NCI-H69 (cell line): ENCODE results near the gene COPZ2.
"Not testable (repeated sequence)": the region's sequence is repeated elsewhere in the genome, so short reads cannot be mapped to it uniquely, and the experiment has no call there.

Experiments
- DNase-seq: peaks from one replicate; lab custom pipeline; 2025; lab: John Stamatoyannopoulos, UW

Gene COPZ2

GRCh38 chr17:48028736-48029135, 8.9 kb downstream of the COPZ2 start:
- no peak for DNase-seq

GRCh38 chr17:48027322-48027981, 10.1 kb downstream of the COPZ2 start:
- no peak for DNase-seq

GRCh38 chr17:48026502-48027321, 10.9 kb downstream of the COPZ2 start:
- DNase-seq = peak; percentile 97

GRCh38 chr17:48025904-48026501, 11.6 kb downstream of the COPZ2 start:
- peak; percentile 54 for DNase-seq

GRCh38 chr17:48025040-48025903, 12.3 kb downstream of the COPZ2 start:
- DNase-seq = peak; percentile 99

GRCh38 chr17:48024149-48025039, 13.2 kb downstream of the COPZ2 start:
- peak; percentile 89 for DNase-seq

- DNase-seq = peak; percentile 97
Measured at GRCh38 chr17:48023400-48024148, 14.0 kb downstream of the COPZ2 start.

- DNase-seq = no peak
Measured at GRCh38 chr17:48022901-48023300, 14.7 kb downstream of the COPZ2 start.

GRCh38 chr17:48021934-48022333, 15.7 kb downstream of the COPZ2 start:
- DNase-seq = no peak

GRCh38 chr17:48017817-48018158, 19.8 kb downstream of the COPZ2 start:
- not testable (repeated sequence) for DNase-seq

- DNase-seq = peak; percentile 53
Measured at GRCh38 chr17:48016112-48016511, 21.5 kb downstream of the COPZ2 start.

- peak; percentile 98 for DNase-seq
Measured at GRCh38 chr17:48014595-48015111, 22.9 kb downstream of the COPZ2 start.

GRCh38 chr17:48013876-48014594, 23.6 kb downstream of the COPZ2 start:
- peak; percentile 67 for DNase-seq

GRCh38 chr17:48012654-48013053, 24.9 kb downstream of the COPZ2 start:
- DNase-seq = peak; percentile 74

GRCh38 chr17:48012151-48012520, 25.5 kb downstream of the COPZ2 start:
- DNase-seq = peak; percentile 99

- peak; percentile 94 for DNase-seq
Measured at GRCh38 chr17:48011405-48012150, 26.0 kb downstream of the COPZ2 start.

- DNase-seq = no peak
Measured at GRCh38 chr17:48010193-48010592, 27.4 kb downstream of the COPZ2 start.

GRCh38 chr17:48006936-48007709, 30.5 kb downstream of the COPZ2 start:
- DNase-seq = no peak
